MCF 10A (cell line): ENCODE measurements around the gene KLRF1. TPM values are rescaled to one million over a fixed set of nuclear protein-coding genes. Genes with fewer than 3 reads are reported as not detected.

Source experiments
- BruUV-seq: library from RNA; stranded (reverse); fragments of 400-500 nt; replicated peaks from 2 replicates; lab custom pipeline; 2021; lab: Mats Ljungman, UMichigan
- CTCF ChIA-PET: fragments of 300-600 bp; sonication (Branson Sonifier 250); formaldehyde crosslinking; extraction: SDS; loops from one replicate; lab custom pipeline; 2021; ENCODE audit warnings: antibody characterized with exemption, inconsistent platforms; lab: Yijun Ruan, JAX
- POLR2A ChIA-PET: fragments of 300-600, 350-650 bp; sonication (Branson Sonifier 250); formaldehyde crosslinking; extraction: SDS; loops from one replicate; lab custom pipeline; 2020; ENCODE audit warnings: antibody characterized with exemption, inconsistent platforms; lab: Yijun Ruan, JAX
- DNase-seq: peaks from one replicate; pipeline ENCODE4 v3.0.0-alpha.2; 2018; ENCODE audit not compliant: unreplicated experiment
- H3K27ac Mint-ChIP-seq: one replicate; pipeline ENCODE4 v1.8.0; 2022; ENCODE audit warnings: mild to moderate bottlenecking, low read depth, mixed read lengths; ENCODE audit not compliant: unreplicated experiment
- H3K27me3 Mint-ChIP-seq: one replicate; pipeline ENCODE4 v1.8.0; 2022; ENCODE audit warnings: mixed read lengths; ENCODE audit not compliant: insufficient read depth, unreplicated experiment
- H3K36me3 Mint-ChIP-seq: one replicate; pipeline ENCODE4 v1.8.0; 2022; ENCODE audit warnings: mild to moderate bottlenecking, moderate library complexity, mixed read lengths; ENCODE audit not compliant: insufficient read depth, unreplicated experiment
- H3K4me1 Mint-ChIP-seq: one replicate; pipeline ENCODE4 v1.8.0; 2022; ENCODE audit warnings: mixed read lengths; ENCODE audit not compliant: insufficient read depth, unreplicated experiment
- H3K4me3 Mint-ChIP-seq: one replicate; pipeline ENCODE4 v1.8.0; 2022; ENCODE audit warnings: mild to moderate bottlenecking, moderate library complexity, mixed read lengths; ENCODE audit not compliant: unreplicated experiment
- H3K9me3 Mint-ChIP-seq: one replicate; pipeline ENCODE4 v1.8.0; 2022; ENCODE audit warnings: mixed read lengths; ENCODE audit not compliant: unreplicated experiment
- intact Hi-C: fragments of 100-400 bp; cut with micrococcal nuclease; formaldehyde crosslinking; loops from 2 replicates; pipeline ENCODE4 v1.14.1; 2022
- total RNA-seq: library from RNA; stranded (reverse); gene quantifications from 2 replicates; pipeline ENCODE4 v1.2.3, GENCODE V29; 2022
- TF ChIP-seq, protein P1 (sequence below): fragments of 200-600 bp; IDR thresholded peaks from one replicate; pipeline ENCODE4 v1.8.0; 2022; ENCODE audit warnings: antibody characterized with exemption, mild to moderate bottlenecking; ENCODE audit not compliant: unreplicated experiment

KLRF1 gene
- total RNA-seq, 1 experiment from 2014 or later: not detected

DNA sequence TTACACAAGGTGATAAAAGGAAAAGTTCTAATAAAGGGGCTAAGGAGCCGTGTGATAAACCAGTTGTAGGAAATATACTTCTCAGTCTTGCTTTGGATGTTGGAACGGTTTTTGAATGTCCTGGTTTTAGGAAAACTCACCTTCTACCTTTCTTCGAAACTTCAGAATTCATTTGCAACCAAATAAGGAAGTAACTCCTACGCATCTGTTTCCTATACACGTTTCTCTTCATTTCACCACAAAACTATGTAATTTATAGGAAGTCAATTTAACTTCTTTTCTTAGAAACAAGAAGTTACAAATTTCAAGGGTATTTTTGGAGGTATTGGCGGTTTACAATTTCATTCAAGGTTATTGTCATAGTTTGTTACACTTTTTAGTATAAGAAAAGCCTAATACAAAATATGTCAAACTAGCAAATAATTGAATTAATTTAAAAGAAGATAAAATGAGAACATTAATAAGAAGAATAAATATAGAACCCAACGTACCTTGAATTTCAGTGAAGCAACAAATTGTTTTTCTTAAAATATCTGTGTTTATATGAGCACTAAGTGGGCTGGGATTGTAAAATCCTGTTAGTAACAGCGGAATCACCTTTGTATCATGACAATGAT is 33.4 kb upstream of the KLRF1 start:
- H3K9me3 Mint-ChIP-seq: no peaks in the 10 kb centered on the region
- no peaks in the 10 kb centered on the region for H3K4me1 Mint-ChIP-seq
- TF ChIP-seq, protein P1, sequence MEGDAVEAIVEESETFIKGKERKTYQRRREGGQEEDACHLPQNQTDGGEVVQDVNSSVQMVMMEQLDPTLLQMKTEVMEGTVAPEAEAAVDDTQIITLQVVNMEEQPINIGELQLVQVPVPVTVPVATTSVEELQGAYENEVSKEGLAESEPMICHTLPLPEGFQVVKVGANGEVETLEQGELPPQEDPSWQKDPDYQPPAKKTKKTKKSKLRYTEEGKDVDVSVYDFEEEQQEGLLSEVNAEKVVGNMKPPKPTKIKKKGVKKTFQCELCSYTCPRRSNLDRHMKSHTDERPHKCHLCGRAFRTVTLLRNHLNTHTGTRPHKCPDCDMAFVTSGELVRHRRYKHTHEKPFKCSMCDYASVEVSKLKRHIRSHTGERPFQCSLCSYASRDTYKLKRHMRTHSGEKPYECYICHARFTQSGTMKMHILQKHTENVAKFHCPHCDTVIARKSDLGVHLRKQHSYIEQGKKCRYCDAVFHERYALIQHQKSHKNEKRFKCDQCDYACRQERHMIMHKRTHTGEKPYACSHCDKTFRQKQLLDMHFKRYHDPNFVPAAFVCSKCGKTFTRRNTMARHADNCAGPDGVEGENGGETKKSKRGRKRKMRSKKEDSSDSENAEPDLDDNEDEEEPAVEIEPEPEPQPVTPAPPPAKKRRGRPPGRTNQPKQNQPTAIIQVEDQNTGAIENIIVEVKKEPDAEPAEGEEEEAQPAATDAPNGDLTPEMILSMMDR: no peak
- DNase-seq: no peak
- no peak overlapping the region for H3K27ac Mint-ChIP-seq
- no peak overlapping the region for H3K4me3 Mint-ChIP-seq
- BruUV-seq: no TSS peak
- ChIA-PET CTCF (interaction anchor here (0.7 to 1.5 kb wide), 3 partner anchors 13 to 114 kb away, joined by 3 to 9 read pairs (median 3); no protein-coding TSS in a partner anchor), POLR2A (no interaction called here)
- no peaks in the 10 kb centered on the region for H3K36me3 Mint-ChIP-seq
- no peaks in the 10 kb centered on the region for H3K27me3 Mint-ChIP-seq
- intact Hi-C loops: no loop called here

DNA sequence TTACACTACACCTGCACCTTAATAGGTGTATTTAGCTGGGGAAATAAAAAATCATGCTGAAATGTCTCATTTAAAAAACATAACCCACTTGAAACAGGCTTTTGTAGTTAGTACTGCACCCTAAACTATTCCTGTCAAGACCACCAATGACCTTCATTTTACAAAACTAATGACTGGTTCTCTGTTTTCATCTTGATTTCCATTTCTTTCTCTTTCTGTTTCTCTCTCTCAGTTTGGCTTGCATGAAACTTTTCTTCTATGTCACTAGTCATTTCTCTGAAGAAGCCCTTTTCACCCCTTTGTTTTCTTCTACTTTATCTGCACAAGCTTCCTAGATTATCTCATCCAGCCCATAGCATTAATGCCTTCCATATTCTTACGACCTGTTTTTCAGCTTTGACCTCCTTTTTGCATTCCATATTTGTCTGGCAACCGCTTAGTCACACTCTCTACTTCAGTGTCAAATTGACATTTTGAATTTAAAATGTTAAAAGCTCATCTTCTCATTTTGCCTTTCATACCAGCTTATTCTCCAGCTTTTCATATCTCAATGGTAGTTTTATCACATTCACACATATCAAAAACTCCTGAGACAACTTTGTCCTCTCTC is 32.7 kb upstream of the KLRF1 start:
- intact Hi-C loops: no loop called here
- TF ChIP-seq, protein P1: no peak
- Mint-ChIP-seq H3K27me3 (no peaks in the 10 kb centered on the region), H3K36me3 (no peaks in the 10 kb centered on the region), H3K9me3 (no peaks in the 10 kb centered on the region), H3K27ac (no peak overlapping the region), H3K4me3 (no peak overlapping the region), H3K4me1 (no peaks in the 10 kb centered on the region)
- CTCF ChIA-PET: interaction anchor here (0.6 to 1.5 kb wide), 6 partner anchors 14 to 113 kb away, joined by 3 to 9 read pairs (median 4); no protein-coding TSS in a partner anchor
- no TSS peak for BruUV-seq
- POLR2A ChIA-PET: interaction anchor here (0.7 kb wide), 1 partner anchor 144 kb away, joined by 4 read pairs; no protein-coding TSS in a partner anchor
- no peak for DNase-seq

DNA sequence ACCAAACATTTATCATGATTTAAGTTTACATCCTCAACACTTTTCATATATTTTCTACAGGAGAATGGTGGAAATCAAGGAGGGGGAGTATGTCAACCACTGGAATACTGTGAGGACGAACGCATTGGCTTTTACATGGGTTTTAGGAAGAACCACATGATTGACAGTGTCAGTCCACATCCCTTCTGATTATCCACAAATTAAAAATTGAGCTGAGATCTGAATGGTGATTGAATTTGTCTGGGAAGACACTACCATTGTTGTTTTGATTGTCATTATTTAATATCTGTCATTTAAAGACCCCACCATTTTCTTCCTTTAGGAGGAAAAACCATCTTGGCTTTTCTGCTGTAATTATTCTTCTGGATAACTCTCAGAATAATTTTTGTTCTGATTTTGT is 31.3 kb upstream of the KLRF1 start:
- Mint-ChIP-seq H3K36me3 (no peaks in the 10 kb centered on the region), H3K4me1 (no peaks in the 10 kb centered on the region), H3K4me3 (no peak overlapping the region), H3K9me3 (no peaks in the 10 kb centered on the region), H3K27ac (no peak overlapping the region), H3K27me3 (no peaks in the 10 kb centered on the region)
- no TSS peak for BruUV-seq
- POLR2A ChIA-PET: no interaction called here
- intact Hi-C loops: no loop called here
- DNase-seq: no peak
- TF ChIP-seq, protein P1: no peak
- CTCF ChIA-PET: interaction anchor here (0.6 to 3.2 kb wide), 2 partner anchors 19 to 49 kb away, joined by 3 to 14 read pairs; no protein-coding TSS in a partner anchor

DNA sequence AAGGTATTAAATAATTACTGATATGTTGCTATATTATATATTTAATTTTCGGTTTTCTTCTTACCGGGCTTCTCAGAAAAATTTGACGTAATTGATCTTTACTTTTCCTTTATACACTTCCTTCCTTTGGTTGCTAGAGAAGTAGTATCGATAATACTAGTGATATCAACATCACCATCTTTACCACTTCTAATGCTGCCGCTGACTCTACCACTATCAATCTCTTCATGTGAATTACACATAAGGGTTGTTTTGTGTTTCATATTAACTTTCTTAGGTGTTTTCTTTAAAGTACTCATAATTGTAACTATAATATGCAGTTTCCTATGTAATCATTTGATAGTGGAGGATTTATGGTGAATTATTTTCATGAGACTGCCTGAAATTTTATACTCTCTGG is 30.9 kb upstream of the KLRF1 start:
- H3K4me3 Mint-ChIP-seq: no peak overlapping the region
- no TSS peak for BruUV-seq
- no peaks in the 10 kb centered on the region for H3K4me1 Mint-ChIP-seq
- DNase-seq: no peak
- intact Hi-C loops: no loop called here
- TF ChIP-seq, protein P1: no peak
- H3K27me3 Mint-ChIP-seq: no peaks in the 10 kb centered on the region
- H3K9me3 Mint-ChIP-seq: no peaks in the 10 kb centered on the region
- no peaks in the 10 kb centered on the region for H3K36me3 Mint-ChIP-seq
- POLR2A ChIA-PET: no interaction called here
- H3K27ac Mint-ChIP-seq: no peak overlapping the region
- CTCF ChIA-PET: interaction anchor here (3.2 to 5.2 kb wide), 2 partner anchors 49 to 54 kb away, joined by 14 to 22 read pairs; no protein-coding TSS in a partner anchor
